Panc1 (cell line): ENCODE data around the gene RNF7. TPM values are rescaled to one million over a fixed set of nuclear protein-coding genes. Genes with fewer than 3 reads are reported as not detected.

Experiments used
- ATAC-seq: fragments of 200-7000 bp; cut with Tn5 transposase; 2 replicates; pipeline ENCODE4 v1.9.1; 2020; ENCODE audit warnings: mild to moderate bottlenecking, moderate library complexity
- BruUV-seq: library from RNA; stranded (reverse); fragments of 400-500 nt; replicated peaks from 2 replicates; lab custom pipeline; 2021; lab: Mats Ljungman, UMichigan
- CTCF ChIA-PET: fragments of 300-600 bp; sonication (Branson Sonifier 250); formaldehyde crosslinking; loops from one replicate; lab custom pipeline; 2022; ENCODE audit warnings: antibody characterized with exemption; lab: Charles Lee
- POLR2A ChIA-PET: fragments of 300-600 bp; sonication (Branson Sonifier 250); formaldehyde crosslinking; loops from one replicate; lab custom pipeline; 2022; ENCODE audit warnings: antibody characterized with exemption; lab: Charles Lee
- DNase-seq: peaks from one replicate; pipeline ENCODE4 v3.0.0-alpha.2; 2010; ENCODE audit warnings: low read depth, low spot score
- H3K27ac ChIP-seq: 2 replicates; pipeline ENCODE4 v1.5.1; 2011; ENCODE audit warnings: mild to moderate bottlenecking, low read length, inconsistent platforms
- H3K27me3 ChIP-seq: fragments of 200-500 bp; sonication (Bioruptor generic); 2 replicates; pipeline ENCODE4 v1.6.0; 2014; ENCODE audit warnings: low read length, inconsistent platforms; ENCODE audit not compliant: control insufficient read depth, insufficient read depth
- H3K36me3 ChIP-seq: fragments of 200-500 bp; sonication (Bioruptor generic); 2 replicates; pipeline ENCODE4 v1.5.1; 2014; ENCODE audit warnings: inconsistent platforms, mild to moderate bottlenecking, low read length, moderate library complexity; ENCODE audit not compliant: control insufficient read depth, insufficient read depth
- H3K4me1 ChIP-seq: 2 replicates; pipeline ENCODE4 v1.5.1; 2011; ENCODE audit warnings: inconsistent platforms, mild to moderate bottlenecking, low read length, moderate library complexity; ENCODE audit not compliant: control insufficient read depth, insufficient read depth
- H3K4me3 ChIP-seq, 2 experiments: 2 replicates each; pipeline ENCODE4 v1.5.1; 2011 to 2012; ENCODE audit warnings: low read depth in 2 of 2, low read length in 2 of 2, mild to moderate bottlenecking in 2 of 2, inconsistent platforms in 1 of 2, moderate library complexity in 1 of 2
- H3K9me3 ChIP-seq: fragments of 200-500 bp; sonication (Bioruptor generic); 2 replicates; pipeline ENCODE4 v1.5.1; 2014; ENCODE audit warnings: low read depth, mild to moderate bottlenecking, inconsistent platforms, low read length, moderate library complexity; ENCODE audit not compliant: control insufficient read depth, insufficient read depth
- POLR2AphosphoS5 ChIP-seq: IDR thresholded peaks from 2 replicates; pipeline ENCODE4 v1.6.1; 2012; ENCODE audit warnings: mild to moderate bottlenecking, low read depth, low read length, moderate library complexity
- SIN3A ChIP-seq: IDR thresholded peaks from 2 replicates; pipeline ENCODE4 v1.6.1; 2012; ENCODE audit warnings: low read depth, mild to moderate bottlenecking, low read length, moderate library complexity, borderline replicate concordance; ENCODE audit not compliant: insufficient read depth
- TCF7L2 ChIP-seq: IDR thresholded peaks from 2 replicates; pipeline ENCODE4 v1.6.1; 2011; ENCODE audit warnings: mild to moderate bottlenecking, low read depth, low read length, inconsistent platforms
- in situ Hi-C: cut with HindIII; loops from 2 replicates; pipeline ENCODE4 v1.10.0; 2016; ENCODE audit warnings: low sequenced_read_pairs, low pct_unique_long_range_greater_than_20kb
- intact Hi-C: fragments of 100-400 bp; cut with micrococcal nuclease; formaldehyde crosslinking; loops from one replicate; pipeline ENCODE4 v1.10.0; 2022; ENCODE audit not compliant: unreplicated experiment
- total RNA-seq: library from RNA; stranded (reverse); gene quantifications from one replicate; pipeline ENCODE4 v1.2.1, GENCODE V29; 2021; ENCODE audit not compliant: unreplicated experiment
- TF ChIP-seq, protein P1 (sequence below), 2 experiments: IDR thresholded peaks; 2 replicates each; pipeline ENCODE4 v1.6.1; 2011 to 2012; ENCODE audit warnings: low read depth in 2 of 2, control low read depth in 1 of 2, low read length in 1 of 2, mild to moderate bottlenecking in 1 of 2, moderate library complexity in 1 of 2; ENCODE audit not compliant: insufficient read depth in 1 of 2
- TF ChIP-seq, protein P2 (sequence below): fragments of 450-650 bp; IDR thresholded peaks from 2 replicates; pipeline ENCODE4 v1.5.1; 2017; ENCODE audit warnings: mild to moderate bottlenecking

Gene RNF7
- total RNA-seq, 1 experiment from 2014 or later: 87.3 TPM

DNA sequence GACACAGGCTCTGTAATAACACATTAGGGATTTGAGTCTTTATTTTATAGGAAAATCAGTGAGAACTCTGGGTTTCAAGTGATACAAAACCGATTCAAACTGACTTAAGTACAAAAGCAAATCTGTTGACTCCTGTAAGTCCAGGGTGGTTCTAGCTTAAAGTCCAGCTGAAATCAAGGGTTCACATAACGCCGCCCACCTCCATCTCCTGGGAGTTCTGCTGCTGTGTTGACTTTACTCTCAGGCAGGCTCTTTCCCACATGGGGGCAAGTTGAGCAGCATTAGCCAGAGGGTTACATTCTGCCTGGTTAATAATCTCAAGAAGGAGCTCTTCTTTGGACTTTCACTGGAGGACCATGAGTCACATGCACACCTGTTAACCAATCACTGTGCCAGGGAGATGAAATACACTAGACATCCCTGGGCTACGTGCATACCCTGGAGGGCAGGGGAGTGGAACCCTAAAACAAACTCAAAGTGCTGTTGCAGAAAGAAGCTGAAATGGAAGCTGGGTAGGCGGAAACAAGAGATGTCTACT lies 9.7 kb upstream of the RNF7 start:
- no peak for DNase-seq
- intact Hi-C loops (no loop called here), in situ Hi-C loops (no loop called here)
- ChIA-PET CTCF (interaction anchor here (0.6 kb wide), 1 partner anchor 397 kb away, joined by 3 read pairs; no protein-coding TSS in a partner anchor), POLR2A (no interaction called here)
- ATAC-seq: no peak
- Histone ChIP-seq H3K9me3 (no peaks in the 10 kb centered on the region), H3K4me3 (no peak overlapping the region), H3K36me3 (no peaks in the 10 kb centered on the region), H3K4me1 (no peaks in the 10 kb centered on the region), H3K27ac (no peak overlapping the region), H3K27me3 (no peaks in the 10 kb centered on the region; the same call in 1 of the 2 replicates)
- TF ChIP-seq, protein P1, sequence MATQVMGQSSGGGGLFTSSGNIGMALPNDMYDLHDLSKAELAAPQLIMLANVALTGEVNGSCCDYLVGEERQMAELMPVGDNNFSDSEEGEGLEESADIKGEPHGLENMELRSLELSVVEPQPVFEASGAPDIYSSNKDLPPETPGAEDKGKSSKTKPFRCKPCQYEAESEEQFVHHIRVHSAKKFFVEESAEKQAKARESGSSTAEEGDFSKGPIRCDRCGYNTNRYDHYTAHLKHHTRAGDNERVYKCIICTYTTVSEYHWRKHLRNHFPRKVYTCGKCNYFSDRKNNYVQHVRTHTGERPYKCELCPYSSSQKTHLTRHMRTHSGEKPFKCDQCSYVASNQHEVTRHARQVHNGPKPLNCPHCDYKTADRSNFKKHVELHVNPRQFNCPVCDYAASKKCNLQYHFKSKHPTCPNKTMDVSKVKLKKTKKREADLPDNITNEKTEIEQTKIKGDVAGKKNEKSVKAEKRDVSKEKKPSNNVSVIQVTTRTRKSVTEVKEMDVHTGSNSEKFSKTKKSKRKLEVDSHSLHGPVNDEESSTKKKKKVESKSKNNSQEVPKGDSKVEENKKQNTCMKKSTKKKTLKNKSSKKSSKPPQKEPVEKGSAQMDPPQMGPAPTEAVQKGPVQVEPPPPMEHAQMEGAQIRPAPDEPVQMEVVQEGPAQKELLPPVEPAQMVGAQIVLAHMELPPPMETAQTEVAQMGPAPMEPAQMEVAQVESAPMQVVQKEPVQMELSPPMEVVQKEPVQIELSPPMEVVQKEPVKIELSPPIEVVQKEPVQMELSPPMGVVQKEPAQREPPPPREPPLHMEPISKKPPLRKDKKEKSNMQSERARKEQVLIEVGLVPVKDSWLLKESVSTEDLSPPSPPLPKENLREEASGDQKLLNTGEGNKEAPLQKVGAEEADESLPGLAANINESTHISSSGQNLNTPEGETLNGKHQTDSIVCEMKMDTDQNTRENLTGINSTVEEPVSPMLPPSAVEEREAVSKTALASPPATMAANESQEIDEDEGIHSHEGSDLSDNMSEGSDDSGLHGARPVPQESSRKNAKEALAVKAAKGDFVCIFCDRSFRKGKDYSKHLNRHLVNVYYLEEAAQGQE (IDR thresholded peaks at IDR 0.05; ENCODE audit: insufficient read depth in 1 of 2, low read depth in 2 of 2, low read length in 1 of 2): no peak
- no peak for TF ChIP-seq TCF7L2
- TF ChIP-seq SIN3A: no peak
- TF ChIP-seq POLR2AphosphoS5: no peak
- TF ChIP-seq, protein P2, sequence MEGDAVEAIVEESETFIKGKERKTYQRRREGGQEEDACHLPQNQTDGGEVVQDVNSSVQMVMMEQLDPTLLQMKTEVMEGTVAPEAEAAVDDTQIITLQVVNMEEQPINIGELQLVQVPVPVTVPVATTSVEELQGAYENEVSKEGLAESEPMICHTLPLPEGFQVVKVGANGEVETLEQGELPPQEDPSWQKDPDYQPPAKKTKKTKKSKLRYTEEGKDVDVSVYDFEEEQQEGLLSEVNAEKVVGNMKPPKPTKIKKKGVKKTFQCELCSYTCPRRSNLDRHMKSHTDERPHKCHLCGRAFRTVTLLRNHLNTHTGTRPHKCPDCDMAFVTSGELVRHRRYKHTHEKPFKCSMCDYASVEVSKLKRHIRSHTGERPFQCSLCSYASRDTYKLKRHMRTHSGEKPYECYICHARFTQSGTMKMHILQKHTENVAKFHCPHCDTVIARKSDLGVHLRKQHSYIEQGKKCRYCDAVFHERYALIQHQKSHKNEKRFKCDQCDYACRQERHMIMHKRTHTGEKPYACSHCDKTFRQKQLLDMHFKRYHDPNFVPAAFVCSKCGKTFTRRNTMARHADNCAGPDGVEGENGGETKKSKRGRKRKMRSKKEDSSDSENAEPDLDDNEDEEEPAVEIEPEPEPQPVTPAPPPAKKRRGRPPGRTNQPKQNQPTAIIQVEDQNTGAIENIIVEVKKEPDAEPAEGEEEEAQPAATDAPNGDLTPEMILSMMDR: no peak
- no TSS peak for BruUV-seq

DNA sequence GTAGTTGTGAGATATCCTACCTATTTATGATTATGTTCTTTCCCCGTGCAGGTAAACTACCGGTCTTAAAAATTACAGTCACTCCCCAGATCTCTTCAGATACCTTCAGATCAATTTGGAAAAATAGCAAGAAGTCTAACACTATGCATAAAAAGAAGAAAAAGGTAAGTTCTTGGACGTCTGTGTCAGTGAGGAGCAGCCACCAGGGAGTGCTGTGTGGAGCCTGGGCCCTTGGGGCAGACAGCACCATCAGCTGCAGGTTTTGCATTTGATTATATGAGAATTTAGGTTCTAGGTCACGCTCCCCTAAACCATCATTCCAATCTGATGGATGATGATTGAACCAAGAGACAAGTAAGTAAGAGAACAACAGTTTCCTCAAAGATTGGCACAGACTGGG lies 8.9 kb upstream of the RNF7 start:
- in situ Hi-C loops: no loop called here
- no peak for DNase-seq
- H3K4me3 ChIP-seq: no peak overlapping the region
- no peaks in the 10 kb centered on the region for H3K27me3 ChIP-seq
- no peaks in the 10 kb centered on the region for H3K4me1 ChIP-seq
- intact Hi-C loops: no loop called here
- ChIA-PET CTCF (no interaction called here), POLR2A (no interaction called here)
- no peaks in the 10 kb centered on the region for H3K36me3 ChIP-seq
- BruUV-seq: no TSS peak
- no peak overlapping the region for H3K27ac ChIP-seq
- no peaks in the 10 kb centered on the region for H3K9me3 ChIP-seq
- ATAC-seq: peak; percentile 34; the same call in 1 of the 2 replicates
- TF ChIP-seq, protein P2: peak; percentile 43
- TF ChIP-seq TCF7L2: no peak
- TF ChIP-seq POLR2AphosphoS5: no peak
- TF ChIP-seq, protein P1 (IDR thresholded peaks at IDR 0.05; ENCODE audit: insufficient read depth in 1 of 2, low read depth in 2 of 2, low read length in 1 of 2): no peak
- TF ChIP-seq SIN3A: no peak
